Astrocyte (in vitro differentiated cells and primary cell): ENCODE measurements around the gene COMMD1. TPM values are rescaled to one million over a fixed set of nuclear protein-coding genes. Genes with fewer than 3 reads are reported as not detected.

Experiments used
- DNase-seq: peaks from one replicate; pipeline ENCODE4 v3.0.0-alpha.2; 2010; ENCODE audit warnings: low read depth
- FAIRE-seq: peaks from 2 replicates; lab custom pipeline; 2011; peaks lifted over from hg19 to GRCh38; lab: Jason Lieb, UNC
- H2AFZ ChIP-seq: 2 replicates; pipeline ENCODE4 v1.6.0; 2012; ENCODE audit warnings: low read depth, low read length, inconsistent platforms
- H3K27ac ChIP-seq: 2 replicates; pipeline ENCODE4 v1.5.1; 2011; ENCODE audit warnings: low read depth, low read length, inconsistent platforms
- H3K27me3 ChIP-seq: 2 replicates; pipeline ENCODE4 v1.6.0; 2011; ENCODE audit warnings: low read length, inconsistent platforms; ENCODE audit not compliant: insufficient read depth
- H3K36me3 ChIP-seq: 2 replicates; pipeline ENCODE4 v1.5.1; 2011; ENCODE audit warnings: low read length, inconsistent platforms; ENCODE audit not compliant: insufficient read depth
- H3K4me1 ChIP-seq: 2 replicates; pipeline ENCODE4 v1.5.1; 2011; ENCODE audit warnings: low read length, inconsistent platforms; ENCODE audit not compliant: insufficient read depth
- H3K4me2 ChIP-seq: 2 replicates; pipeline ENCODE4 v1.6.0; 2012; ENCODE audit warnings: low read length, inconsistent platforms
- H3K4me3 ChIP-seq: 2 replicates; pipeline ENCODE4 v1.5.1; 2011; ENCODE audit warnings: low read depth, mild to moderate bottlenecking, low read length, inconsistent platforms; ENCODE audit not compliant: insufficient read depth
- H3K79me2 ChIP-seq: 2 replicates; pipeline ENCODE4 v1.6.0; 2012; ENCODE audit warnings: mild to moderate bottlenecking, low read length, inconsistent platforms; ENCODE audit not compliant: insufficient read depth
- H3K9ac ChIP-seq: 2 replicates; pipeline ENCODE4 v1.6.0; 2012; ENCODE audit warnings: mild to moderate bottlenecking, low read length, inconsistent platforms
- H3K9me3 ChIP-seq: 2 replicates; pipeline ENCODE4 v1.5.1; 2012; ENCODE audit warnings: low read depth, mild to moderate bottlenecking, low read length, inconsistent platforms; ENCODE audit not compliant: insufficient read depth
- H4K20me1 ChIP-seq: 2 replicates; pipeline ENCODE4 v1.6.0; 2012; ENCODE audit warnings: low read length, inconsistent platforms; ENCODE audit not compliant: insufficient read depth
- H3K27ac Mint-ChIP-seq: one replicate; pipeline ENCODE4 v1.8.0; 2021; ENCODE audit warnings: mild to moderate bottlenecking, mixed read lengths; ENCODE audit not compliant: unreplicated experiment
- H3K27me3 Mint-ChIP-seq: one replicate; pipeline ENCODE4 v1.8.0; 2021; ENCODE audit warnings: low read depth, mixed read lengths; ENCODE audit not compliant: unreplicated experiment
- H3K36me3 Mint-ChIP-seq: one replicate; pipeline ENCODE4 v1.8.0; 2021; ENCODE audit warnings: low read depth, mixed read lengths; ENCODE audit not compliant: unreplicated experiment
- H3K4me1 Mint-ChIP-seq: one replicate; pipeline ENCODE4 v1.8.0; 2021; ENCODE audit warnings: low read depth, mixed read lengths; ENCODE audit not compliant: unreplicated experiment
- H3K4me3 Mint-ChIP-seq: one replicate; pipeline ENCODE4 v1.8.0; 2021; ENCODE audit warnings: mild to moderate bottlenecking, moderate library complexity, mixed read lengths; ENCODE audit not compliant: unreplicated experiment
- H3K9me3 Mint-ChIP-seq: one replicate; pipeline ENCODE4 v1.8.0; 2021; ENCODE audit warnings: mild to moderate bottlenecking, mixed read lengths; ENCODE audit not compliant: unreplicated experiment
- CTCF ChIP-seq: IDR thresholded peaks from 2 replicates; pipeline ENCODE4 v1.5.1; 2011; ENCODE audit warnings: low read depth, mild to moderate bottlenecking, inconsistent platforms, low read length, moderate library complexity; ENCODE audit not compliant: insufficient read depth
- EZH2 ChIP-seq: IDR thresholded peaks from 2 replicates; pipeline ENCODE4 v1.6.1; 2012; ENCODE audit warnings: mild to moderate bottlenecking, low read length, inconsistent platforms; ENCODE audit not compliant: insufficient read depth
- total RNA-seq: library from RNA; stranded (reverse); gene quantifications from 2 replicates; pipeline ENCODE4 v1.2.1, GENCODE V29; 2021

The COMMD1 gene
- total RNA-seq, 1 donor from 2014 or later, result 32.0 TPM

DNA sequence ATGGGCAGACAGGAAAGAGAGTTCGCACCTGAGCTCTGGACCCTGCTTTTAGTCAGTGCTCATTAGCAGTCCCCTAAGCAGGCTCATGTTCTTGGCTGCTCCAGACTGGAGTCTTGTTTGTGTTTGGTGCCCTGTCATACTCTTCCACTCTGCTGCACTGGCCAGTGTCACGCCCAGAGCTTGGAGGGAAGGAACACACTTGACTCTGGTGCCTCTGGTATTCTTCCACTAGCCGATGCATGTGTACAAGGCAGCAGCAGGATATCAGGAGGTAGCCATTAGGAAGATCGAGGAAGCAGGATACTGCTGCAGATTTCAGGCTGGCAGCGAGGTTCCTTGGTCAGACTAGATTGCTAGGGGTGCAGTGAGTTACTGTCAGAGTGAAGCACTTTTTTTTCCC, 209.1 kb downstream of the COMMD1 start:
- no peak overlapping the region for H3K27ac Mint-ChIP-seq
- no peaks in the 10 kb centered on the region for H3K36me3 ChIP-seq
- no peaks in the 10 kb centered on the region for H3K9me3 Mint-ChIP-seq
- H3K9me3 ChIP-seq, result no peaks in the 10 kb centered on the region
- no peak overlapping the region for H3K4me3 Mint-ChIP-seq
- no peaks in the 10 kb centered on the region for H3K36me3 Mint-ChIP-seq
- no peak for FAIRE-seq
- no peaks in the 10 kb centered on the region for H3K27me3 ChIP-seq
- no peak for DNase-seq
- H2AFZ ChIP-seq, result no peak overlapping the region
- TF ChIP-seq CTCF (no peak), EZH2 (no peak)
- no peak overlapping the region for H3K4me2 ChIP-seq
- H3K4me1 ChIP-seq, result peaks cover 3% of the 10 kb centered on the region
- no peak overlapping the region for H3K9ac ChIP-seq
- no peaks in the 10 kb centered on the region for H3K27me3 Mint-ChIP-seq
- H3K4me1 Mint-ChIP-seq, result no peaks in the 10 kb centered on the region
- H3K27ac ChIP-seq, result no peak overlapping the region
- no peaks in the 10 kb centered on the region for H3K79me2 ChIP-seq
- no peak overlapping the region for H3K4me3 ChIP-seq
- H4K20me1 ChIP-seq, result no peaks in the 10 kb centered on the region

GRCh38 chr2:62116983-62117382, 211.5 kb downstream of the COMMD1 start:
- Histone ChIP-seq H3K9ac (no peak overlapping the region), H3K27me3 (no peaks in the 10 kb centered on the region), H3K4me1 (peaks cover 3% of the 10 kb centered on the region), H2AFZ (no peak overlapping the region), H3K4me3 (no peak overlapping the region), H4K20me1 (no peaks in the 10 kb centered on the region), H3K36me3 (no peaks in the 10 kb centered on the region), H3K4me2 (no peak overlapping the region), H3K9me3 (no peaks in the 10 kb centered on the region), H3K79me2 (no peaks in the 10 kb centered on the region), H3K27ac (no peak overlapping the region)
- peak overlapping the region; percentile 41 for H3K27ac Mint-ChIP-seq
- H3K4me1 Mint-ChIP-seq, result no peaks in the 10 kb centered on the region
- no peak overlapping the region for H3K4me3 Mint-ChIP-seq
- no peaks in the 10 kb centered on the region for H3K27me3 Mint-ChIP-seq
- FAIRE-seq (no peak), DNase-seq (no peak)
- H3K9me3 Mint-ChIP-seq, result no peaks in the 10 kb centered on the region
- H3K36me3 Mint-ChIP-seq, result no peaks in the 10 kb centered on the region
- TF ChIP-seq CTCF, result no peak
- TF ChIP-seq EZH2, result no peak

GRCh38 chr2:62118160-62118559, 212.7 kb downstream of the COMMD1 start:
- H3K4me1 ChIP-seq, result peaks cover 3% of the 10 kb centered on the region
- Mint-ChIP-seq H3K27me3 (no peaks in the 10 kb centered on the region), H3K36me3 (no peaks in the 10 kb centered on the region), H3K27ac (no peak overlapping the region), H3K4me3 (no peak overlapping the region), H3K9me3 (no peaks in the 10 kb centered on the region), H3K4me1 (no peaks in the 10 kb centered on the region)
- no peaks in the 10 kb centered on the region for H3K36me3 ChIP-seq
- H2AFZ ChIP-seq, result no peak overlapping the region
- H3K9ac ChIP-seq, result no peak overlapping the region
- H3K79me2 ChIP-seq, result no peaks in the 10 kb centered on the region
- TF ChIP-seq CTCF (no peak), EZH2 (no peak)
- H3K4me3 ChIP-seq, result no peak overlapping the region
- no peaks in the 10 kb centered on the region for H3K9me3 ChIP-seq
- no peak overlapping the region for H3K27ac ChIP-seq
- DNase-seq (peak; percentile 14), FAIRE-seq (no peak)
- no peak overlapping the region for H3K4me2 ChIP-seq
- H3K27me3 ChIP-seq, result no peaks in the 10 kb centered on the region
- H4K20me1 ChIP-seq, result no peaks in the 10 kb centered on the region
